Kidney glomerular epithelial cell (primary cell): ENCODE results near the gene FBRSL1.

Source experiments
- DNase-seq: peaks from one replicate; lab custom pipeline; 2025; lab: John Stamatoyannopoulos, UW

FBRSL1 gene

DNA sequence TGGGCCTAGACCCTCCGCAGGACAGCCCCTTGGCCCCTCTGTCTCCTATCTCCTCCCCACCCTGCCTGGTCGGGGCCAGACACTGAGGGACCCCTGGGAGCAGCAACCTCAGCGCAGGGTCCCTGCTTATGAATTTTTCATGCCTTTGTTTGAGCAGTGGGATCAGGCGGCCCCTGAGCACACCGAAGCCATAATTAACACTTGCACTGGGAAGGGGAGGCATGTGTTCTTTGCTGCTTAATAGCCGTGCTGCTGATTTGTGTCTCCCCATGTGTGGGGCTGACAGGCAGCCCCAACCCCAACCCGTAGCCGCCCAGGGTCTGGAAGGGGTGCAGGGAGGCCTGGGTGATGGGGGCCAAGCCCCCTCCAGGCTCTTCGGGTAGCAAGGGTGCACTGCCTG is 52.7 kb downstream of the FBRSL1 start:
- no peak for DNase-seq

DNA sequence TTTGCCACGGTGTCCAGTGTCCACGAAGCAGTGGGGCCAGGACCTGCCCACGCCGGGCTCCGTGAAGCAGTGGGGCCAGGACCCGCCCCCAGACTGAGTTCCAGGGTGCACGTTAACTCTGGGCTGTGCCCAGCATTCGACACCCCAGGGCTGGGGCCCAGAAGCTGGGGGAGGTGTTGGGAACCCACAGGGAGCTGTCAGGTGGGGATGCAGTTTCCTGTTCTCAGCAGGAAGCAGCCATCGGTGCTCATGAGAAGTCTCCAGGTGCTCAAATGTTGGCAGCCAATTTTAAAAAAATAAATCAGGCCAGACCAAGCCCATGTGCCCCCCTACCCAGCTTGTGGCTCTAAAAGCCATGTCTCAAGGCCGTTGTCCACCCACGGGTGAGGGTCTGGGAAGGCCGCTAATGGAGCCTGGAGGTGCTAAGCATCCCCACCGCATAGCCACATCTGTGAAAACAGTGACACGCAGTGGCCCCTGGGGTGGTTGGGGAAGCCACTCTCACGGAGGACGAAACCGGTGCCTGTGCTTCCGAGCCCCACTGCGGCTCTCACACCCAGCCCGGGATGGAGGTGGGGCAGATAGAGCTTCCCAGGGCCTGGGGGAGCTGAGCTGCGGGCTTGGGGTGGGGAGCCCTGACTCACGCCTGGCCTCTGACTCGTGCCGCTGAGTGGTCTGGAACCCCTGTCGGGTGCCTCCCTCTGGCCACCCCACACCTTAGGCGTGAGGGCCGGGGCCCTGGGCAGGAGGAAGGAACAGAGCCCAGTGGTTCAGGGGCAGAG is 53.5 kb downstream of the FBRSL1 start:
- DNase-seq, result no peak

DNA sequence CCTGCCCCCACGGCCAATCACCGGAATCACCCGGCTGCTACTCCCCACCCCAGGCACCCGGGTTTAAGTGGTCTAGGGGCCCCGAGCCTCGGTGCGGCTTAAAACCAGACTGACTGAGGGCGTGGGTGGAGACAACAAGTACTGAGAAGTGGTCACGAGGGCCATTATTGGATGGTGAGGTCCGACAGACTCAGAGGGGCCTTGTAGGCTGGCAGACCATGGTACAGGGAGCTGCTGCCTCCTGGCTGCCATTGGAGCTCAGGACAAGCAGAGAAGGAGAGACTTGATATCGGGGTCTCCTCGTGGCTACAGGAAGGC is 54.1 kb downstream of the FBRSL1 start:
- no peak for DNase-seq

DNA sequence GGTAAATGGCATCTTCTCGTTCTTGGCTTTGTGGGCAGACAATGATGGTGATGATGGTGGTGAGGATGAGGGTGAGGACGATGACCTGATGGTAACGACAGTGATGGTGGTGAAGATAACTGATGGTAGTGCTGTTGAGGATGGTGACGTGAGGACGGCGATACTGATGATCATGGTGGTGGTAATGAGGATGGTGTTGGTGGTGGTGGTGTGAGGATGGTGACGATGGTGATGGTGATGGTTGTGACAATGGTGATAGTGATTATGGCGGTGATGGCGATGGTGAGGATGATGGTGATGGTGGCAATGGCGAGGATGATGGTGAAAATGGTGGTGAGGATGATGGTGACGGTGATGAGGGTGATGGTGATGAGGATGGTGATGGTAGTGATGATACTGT is 54.5 kb downstream of the FBRSL1 start:
- DNase-seq, result no peak

DNA sequence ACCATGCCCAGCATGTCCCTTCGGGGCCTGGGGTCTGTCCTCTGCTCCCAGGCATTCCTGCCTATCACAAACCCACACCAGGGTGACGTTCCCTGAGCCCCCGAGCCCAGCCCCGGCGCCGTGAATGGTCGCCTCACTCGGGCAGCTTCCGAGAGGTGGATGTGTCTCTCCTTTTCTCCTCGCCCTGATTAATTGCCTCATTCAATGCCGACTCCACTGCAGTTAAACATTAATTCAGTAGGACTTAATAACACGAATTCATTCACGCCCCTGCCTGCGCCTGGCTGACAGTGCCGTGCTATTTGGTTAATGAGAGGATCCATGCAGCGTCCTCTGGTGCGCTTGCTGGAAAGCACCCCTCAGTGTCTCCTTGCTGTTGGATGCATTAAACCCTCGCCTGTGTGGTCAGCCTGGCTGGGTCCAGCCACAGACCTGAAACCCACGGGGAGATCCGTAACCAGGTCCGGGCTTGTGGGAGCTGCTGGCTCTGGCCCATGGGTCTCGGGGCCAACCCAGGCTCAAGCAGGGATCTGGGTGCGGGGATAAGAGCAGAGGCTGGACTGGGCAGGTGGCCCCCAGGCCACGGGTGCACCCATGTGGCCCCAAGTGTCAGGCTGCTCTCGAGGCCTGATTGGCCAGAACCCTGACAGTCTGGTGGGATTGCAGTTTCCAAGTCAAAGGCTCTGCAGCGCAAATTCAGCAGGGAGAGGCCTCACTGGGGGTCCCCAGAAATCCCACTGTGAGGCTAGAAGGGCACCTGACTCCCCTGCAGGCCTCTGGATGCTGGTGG is 55.4 kb downstream of the FBRSL1 start:
- DNase-seq, result no peak

DNA sequence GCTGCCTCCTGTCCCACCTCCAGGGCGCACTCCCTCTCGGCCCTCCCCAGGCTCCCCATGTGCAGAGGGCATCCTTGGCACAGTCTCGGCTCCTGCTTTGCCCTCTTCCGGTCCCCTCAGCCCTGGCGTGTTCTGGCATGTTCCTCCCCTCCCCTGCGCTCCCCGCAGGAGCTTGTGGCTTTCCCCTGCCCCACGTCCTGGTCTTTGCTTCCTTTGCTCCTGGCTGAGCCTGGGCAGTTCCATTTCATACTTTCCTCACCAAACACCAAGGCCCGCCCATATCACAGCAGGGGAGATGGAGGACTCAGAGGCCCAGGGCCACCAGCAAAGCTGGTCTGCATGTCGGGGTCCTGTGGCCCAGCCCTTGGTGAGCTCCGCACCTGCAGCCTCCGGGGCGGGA is 56.0 kb downstream of the FBRSL1 start:
- no peak for DNase-seq

DNA sequence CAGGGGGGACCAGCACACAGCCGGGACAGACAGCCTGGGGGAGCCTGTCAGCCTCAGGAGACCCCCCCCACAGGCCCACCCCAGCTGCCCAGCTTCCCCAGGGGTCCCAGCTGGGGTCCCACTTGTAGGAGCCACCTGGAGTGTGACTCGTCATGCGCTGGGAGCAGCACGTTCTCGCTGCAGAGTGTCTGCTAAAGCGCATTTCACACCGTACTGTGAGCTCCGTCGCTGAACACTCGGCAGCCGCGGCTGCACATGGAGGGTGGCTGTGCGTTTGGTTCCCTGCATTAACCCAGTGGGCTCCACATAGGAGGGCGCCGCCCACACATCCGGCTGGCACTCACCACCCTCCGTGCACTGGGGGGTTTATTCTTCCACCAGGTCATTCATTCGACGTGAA is 56.7 kb downstream of the FBRSL1 start:
- no peak for DNase-seq

DNA sequence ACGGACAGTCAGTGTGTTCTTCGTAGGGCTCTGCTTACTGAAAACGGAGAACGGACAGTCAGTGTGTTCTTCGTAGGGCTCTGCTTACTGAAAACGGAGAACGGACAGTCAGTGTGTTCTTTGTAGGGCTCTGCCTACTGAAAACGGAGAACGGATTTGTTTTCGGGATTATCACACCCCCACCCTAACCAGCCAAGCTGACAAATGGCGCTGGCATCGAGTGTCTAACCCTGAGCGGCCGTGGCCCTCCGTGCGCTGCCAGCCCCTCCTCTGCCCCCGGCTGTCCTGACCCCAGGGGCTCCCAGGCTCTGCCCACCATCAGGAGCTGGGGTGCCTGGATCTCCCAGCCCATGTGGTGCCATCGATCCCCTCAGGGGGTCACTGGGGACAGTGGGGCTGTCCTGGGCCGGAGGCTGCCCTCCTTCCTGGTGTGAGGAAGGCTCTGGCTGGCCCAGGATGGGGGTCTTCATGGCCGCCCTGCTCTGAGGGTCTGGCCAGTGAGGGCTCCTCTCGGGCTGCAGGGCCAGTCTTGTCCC is 57.3 kb downstream of the FBRSL1 start:
- no peak for DNase-seq

DNA sequence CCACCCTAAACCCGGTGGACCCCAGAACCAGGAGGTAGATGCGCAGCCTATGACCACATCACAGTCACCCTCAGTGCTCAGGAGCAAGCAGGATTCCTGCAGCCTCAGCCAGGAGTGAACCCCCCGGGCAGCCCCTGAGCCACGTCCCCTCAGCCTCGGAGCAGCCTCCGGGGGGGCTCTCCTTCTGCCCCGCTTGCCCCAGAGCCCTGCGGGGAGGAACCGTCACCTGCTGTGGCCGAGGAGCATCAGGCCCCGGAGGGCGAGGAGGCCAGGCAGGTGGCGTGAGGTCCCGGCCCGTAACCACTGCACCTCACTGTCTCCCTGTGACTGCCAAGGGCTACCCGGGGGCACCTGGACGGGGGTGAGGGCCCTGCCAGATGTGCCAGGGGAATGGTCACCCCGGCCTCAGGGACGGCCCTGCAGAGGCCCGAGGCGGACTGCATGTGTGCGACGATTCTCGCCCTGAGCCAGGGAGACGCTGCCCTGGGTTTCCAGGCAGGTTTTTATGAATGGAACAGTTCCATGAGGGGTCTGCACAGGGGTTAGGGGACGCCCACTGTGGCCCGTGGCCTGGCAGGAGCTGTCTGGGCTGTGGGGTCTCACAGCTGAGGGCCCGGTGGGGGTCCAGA is 58.6 kb downstream of the FBRSL1 start:
- DNase-seq, result no peak

DNA sequence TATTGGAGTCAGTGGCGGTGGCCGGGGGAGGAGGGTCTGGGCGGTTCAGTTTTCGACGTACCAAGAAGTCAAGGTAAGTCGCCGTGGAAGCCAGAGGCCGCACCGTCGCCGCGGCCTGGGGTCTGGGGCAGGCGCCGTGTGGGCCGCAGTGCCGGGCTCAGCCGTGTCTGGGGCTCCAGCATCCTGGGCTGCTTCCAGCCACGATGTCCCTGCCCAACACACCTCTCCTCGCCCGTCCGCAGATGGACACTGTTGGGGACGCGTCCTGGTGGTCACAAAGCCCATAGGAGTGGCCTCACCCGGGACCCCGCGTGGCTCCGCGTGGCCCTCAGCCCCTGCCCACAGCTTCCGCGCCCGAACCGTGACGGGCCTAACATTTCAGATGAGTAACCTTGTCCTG is 59.1 kb downstream of the FBRSL1 start:
- DNase-seq, result no peak

DNA sequence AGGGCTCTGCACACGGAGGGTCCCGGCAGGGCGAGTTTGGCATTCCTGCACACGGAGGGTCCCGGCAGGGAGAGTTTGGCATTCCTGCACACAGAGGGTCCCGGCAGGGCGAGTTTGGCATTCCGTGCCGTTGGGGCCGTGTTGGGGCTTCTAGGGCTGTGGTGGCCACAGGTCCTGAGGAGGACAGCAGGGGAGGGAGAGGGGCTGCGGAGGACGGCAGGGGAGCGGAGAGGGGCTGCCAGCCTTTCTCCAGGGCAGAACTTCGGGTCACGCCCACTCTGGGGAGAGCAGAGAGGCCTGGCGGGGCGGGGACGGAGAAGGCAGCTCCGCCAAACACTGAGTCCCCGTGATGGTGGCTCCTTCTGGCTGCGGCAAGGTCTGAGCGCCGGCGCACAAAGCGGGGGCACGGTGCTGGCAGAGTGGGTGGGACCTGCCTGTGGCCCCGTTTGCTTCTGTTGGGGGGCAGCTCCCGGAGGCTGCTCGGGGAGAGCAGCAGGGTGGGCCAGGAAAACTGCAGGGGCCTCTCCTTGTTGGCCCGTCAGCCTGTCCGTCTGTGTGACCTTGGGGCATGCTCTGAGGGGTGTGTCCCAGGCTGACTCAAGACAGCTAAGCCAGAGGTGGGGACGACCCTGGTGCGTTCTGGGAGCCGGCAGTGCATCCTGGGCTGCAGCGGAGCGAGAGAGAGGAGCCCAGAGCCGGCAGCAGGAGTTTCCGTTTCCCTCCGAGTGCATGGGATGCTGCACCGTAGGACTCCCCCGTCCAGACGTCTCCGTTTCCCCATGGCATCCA is 60.3 kb downstream of the FBRSL1 start:
- no peak for DNase-seq

DNA sequence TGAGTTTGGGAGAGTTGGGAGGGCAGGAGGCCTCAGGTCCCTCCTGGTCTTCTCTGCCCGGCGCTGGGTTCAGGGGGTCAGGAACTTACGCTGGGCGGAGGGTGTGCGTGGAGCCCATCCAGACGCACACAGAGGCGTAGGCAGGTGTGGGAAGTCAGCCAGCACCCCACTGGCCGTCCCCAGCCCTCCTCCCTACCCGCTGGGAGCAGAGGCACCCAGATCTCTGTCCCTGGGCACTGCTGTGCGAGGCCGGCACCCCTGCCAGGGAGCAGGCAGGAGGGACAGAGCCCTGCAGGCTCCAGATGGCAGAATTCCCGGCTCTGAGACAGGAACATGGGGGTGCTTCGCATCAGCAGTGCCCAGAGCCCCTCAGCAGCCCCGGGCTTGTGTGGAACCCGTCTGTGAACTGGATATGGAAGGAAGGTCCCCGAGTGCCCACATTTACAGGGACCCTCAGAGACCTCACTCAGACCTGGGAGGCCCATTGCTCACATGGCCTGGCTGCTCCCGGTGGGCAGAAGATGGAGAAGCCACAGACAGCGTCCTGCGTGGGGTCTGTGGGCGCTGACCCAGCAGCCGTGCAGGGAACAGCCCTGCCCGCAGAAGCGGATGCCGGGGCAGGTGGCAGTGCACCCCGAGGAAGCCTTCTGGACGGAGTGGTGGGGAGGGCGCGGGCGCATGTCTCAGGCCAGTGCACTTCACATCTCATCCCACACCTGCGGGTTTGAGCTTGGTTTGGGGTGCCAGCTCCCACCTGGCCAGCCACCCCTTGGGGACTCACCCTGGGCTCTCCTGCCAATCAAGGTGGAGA is 61.1 kb downstream of the FBRSL1 start:
- DNase-seq, result no peak

DNA sequence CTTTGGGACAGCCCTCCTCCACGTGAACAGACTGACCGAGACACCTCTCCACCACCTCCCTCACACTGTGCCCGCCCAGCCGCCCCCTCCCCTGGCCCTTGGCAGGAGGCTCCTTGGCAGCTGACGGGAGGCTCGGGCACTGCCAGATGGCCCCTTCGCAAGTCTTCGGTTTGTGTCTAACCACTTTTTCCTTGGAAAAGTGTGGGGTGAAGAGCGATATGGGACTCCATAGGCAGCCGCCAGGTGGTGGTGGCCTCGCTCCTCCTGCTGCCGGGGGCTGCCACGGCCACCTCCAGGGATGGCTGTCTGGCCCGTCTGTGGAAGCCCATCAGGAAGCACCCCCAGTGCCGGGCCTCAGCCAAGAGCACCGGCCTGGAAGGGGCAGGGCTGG is 61.7 kb downstream of the FBRSL1 start:
- DNase-seq, result no peak

DNA sequence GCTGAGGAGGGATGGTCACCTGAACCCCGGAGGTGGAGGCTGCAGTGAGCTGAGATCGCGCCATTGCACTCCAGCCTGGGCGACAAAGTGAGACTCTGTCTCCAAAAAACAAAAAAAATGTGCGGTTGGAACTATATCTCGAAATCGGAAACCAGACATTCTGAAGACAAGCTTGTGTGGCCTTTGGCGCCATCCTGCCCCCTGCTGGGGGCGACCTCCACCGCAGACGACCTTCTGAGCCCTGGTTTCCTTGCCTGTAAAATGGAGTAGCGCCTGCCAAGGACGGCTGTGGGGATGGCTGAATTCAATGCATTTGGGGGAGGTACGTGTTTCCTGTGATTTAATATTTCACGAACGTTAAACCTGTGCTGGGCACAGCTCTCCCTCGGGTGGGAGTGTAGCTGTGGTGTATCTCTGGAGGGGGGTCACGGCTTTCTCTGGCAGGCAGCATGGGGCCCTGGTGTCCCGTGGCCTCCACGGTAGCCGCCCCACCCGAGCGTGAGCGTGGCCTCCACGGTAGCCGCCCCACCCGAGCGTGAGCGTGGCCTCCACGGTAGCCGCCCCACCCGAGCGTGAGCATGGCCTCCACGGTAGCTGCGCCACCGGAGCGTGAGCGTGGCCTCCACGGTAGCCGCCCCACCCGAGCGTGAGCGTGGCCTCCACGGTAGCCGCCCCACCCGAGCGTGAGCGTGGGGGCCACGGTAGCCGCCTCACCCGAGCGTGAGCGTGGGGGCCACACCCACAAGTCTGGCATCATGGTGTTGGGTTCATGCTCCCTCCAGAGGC is 65.1 kb downstream of the FBRSL1 start:
- DNase-seq, result no peak

DNA sequence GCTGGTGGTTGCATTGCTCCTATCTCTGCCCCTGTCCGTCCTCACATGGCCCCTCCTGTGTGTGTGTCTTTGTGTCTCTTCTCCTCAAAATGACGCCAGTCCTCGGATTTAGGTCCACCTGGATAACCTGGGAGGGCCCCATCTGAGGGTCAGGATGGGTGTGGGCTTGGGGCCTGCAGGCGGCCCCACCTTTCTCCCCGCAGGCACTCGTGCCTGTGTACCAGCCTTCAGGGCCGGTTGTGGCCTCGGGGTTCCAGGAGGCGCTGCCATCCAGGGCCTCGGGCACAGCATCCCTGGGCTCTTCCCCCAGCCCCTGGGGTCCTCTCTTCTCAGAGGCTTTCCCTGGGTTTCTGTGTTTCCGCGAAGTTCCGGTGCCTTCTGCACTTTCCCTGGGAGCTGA is 65.7 kb downstream of the FBRSL1 start:
- DNase-seq, result no peak

DNA sequence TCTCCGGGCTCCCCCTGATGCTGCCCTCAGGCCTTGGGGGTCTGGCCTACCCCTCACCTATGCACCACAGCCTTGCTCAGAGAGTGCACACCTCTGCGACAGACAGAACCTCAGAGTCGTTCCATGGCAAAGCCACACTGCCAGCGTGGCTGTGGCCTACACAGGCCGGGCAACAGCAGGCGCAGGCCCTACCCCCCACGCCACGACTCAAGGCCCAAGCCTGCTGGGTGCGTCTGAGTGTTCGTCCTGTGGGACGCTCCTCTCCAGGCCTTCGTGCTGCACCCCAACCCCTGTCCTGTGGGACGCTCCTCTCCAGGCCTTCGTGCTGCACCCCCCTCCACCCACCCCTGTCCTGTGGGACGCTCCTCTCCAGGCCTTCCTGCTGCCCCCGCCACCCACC is 66.3 kb downstream of the FBRSL1 start:
- DNase-seq, result no peak

DNA sequence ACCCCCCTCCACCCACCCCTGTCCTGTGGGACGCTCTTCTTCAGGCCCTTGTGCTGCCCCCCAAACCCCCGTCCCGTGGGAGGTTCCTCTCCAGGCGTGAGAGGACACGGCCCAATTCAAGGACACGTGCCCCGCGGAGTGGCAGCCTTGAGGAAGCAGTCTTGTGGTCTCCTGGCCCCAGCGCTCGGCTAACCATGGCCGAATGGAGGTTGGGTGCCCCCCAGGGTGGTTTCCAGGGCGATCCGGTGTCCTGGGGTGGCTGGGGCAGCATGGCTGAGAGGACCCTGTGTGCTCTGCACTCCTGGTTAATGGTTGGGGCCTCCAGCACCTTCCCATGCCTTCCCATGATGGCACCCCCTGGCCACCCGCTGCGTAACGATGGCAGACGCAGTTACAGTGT is 66.8 kb downstream of the FBRSL1 start:
- DNase-seq, result no peak

DNA sequence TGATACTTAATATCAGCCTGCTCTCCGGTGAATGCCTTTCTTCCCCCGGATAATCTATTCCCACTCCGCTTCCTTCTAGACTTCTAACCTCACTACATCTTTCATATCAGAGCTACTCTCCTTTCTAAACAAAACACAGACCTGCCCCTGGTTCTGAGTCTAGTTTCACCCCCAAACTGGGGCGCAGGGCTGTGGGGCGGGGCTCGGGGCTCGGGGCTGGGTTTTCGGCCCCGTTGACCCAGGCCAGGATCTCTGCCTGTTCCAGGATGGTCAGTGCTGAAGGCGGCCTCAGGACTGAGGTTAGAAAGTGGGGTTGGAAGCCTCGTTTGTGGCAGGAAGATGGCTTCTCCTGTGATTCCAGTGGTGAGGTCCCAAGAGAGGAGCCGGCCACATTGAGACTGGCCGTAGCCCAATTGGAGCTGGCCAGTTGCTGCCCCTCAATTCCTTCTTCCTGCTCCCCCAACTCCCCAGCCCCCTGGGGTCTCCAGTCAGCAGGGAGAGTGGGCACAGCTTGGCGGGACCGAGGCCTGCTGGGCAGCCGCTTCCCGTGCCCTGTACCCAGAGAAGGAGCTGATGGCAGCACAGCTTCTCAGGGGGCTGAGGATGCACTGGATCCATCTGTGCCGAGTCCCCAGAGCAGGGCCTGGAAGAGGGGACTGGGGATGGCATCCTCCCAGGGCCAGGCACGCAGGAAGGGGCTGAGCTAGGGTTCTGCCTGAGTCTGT is 67.5 kb downstream of the FBRSL1 start:
- no peak for DNase-seq

DNA sequence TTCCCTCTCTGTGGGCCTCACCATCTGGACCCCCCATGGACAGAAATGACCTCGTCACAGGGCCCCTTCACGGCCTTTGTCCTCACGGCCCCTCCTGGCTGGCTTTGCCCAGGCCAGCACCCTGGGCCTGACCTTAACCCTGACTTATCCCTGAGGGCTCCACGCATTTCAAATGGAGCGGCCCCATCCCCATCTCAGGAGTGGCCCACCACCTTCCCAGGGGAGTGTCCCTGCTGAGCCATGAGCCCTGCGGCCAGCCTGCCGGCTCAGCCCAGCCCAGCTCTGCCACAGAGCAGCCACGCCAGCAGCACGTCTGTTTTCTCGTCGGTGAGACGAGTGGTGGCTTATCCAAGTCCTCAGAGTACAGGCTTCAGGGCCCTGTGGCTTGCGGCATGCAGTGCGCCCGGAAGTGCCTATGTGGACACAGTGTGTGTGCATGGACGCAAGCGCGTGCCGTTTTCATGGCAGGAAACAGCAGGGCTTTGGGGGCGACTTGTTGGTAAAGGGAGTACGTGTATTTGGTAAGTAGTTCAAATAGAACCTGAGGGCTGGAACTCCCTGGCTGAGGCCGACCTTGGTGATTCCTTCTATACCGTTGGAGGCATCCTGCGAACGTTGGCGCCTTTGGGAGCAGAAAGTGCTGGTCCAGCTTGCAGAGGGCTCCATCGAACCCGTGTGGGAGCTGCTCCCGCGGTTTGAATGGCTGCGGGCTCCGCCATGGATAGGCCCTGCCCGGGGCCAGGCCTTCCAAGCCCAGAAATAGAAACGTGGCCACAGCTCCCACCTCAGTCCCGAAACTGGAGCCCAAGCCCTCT is 68.3 kb downstream of the FBRSL1 start:
- DNase-seq, result no peak
